GM23248 (cell line): ENCODE data around the gene PGBD2.

ENCODE experiments used
- EZH2 ChIP-seq: fragments of 200-600 bp; sonication (generic); IDR thresholded peaks from 2 replicates; pipeline ENCODE4 v1.6.1; 2018; ENCODE audit warnings: antibody characterized with exemption, mild to moderate bottlenecking; ENCODE audit not compliant: insufficient read depth, poor library complexity, severe bottlenecking
- EZH2phosphoT487 ChIP-seq: fragments of 200-600 bp; sonication (generic); IDR thresholded peaks from 2 replicates; pipeline ENCODE4 v1.6.1; 2018; ENCODE audit warnings: antibody characterized with exemption, moderate library complexity, mild to moderate bottlenecking, low read depth; ENCODE audit not compliant: insufficient read depth

- no peak for TF ChIP-seq EZH2
- TF ChIP-seq EZH2phosphoT487, result no peak
Observed at GRCh38 chr1:248862695-248862997, 43.4 kb upstream of the PGBD2 start.
